Body of pancreas (tissue), 4 donors: ENCODE results near the gene ANKRD28. TPM values are rescaled to one million over a fixed set of nuclear protein-coding genes. Genes with fewer than 3 reads are reported as not detected.
A peak's percentile ranks its signal among the peaks of the same experiment; 100 is the strongest.

Experiments used
- ATAC-seq: fragments of 150-250 bp; one replicate; pipeline ENCODE4 v1.9.1; 2016
- DNase-seq, 4 donors: peaks; one replicate each; pipeline ENCODE4 v3.0.0-alpha.2; 2019
- H3K27ac ChIP-seq, 4 donors: fragments of 200-600 bp; sonication (generic); 1 replicate in 3 of 4; 2 replicates in 1 of 4; pipeline versions ENCODE4 v1.5.1 to v1.6.1; 2016 to 2019; ENCODE audit warnings: mild to moderate bottlenecking in 1 of 4, mixed read lengths in 1 of 4, moderate library complexity in 1 of 4
- H3K27me3 ChIP-seq, 2 donors: fragments of 200-600 bp; sonication (generic); one replicate each; pipeline ENCODE4 v1.6.0; 2016; ENCODE audit warnings: mild to moderate bottlenecking in 1 of 2
- H3K36me3 ChIP-seq, 2 donors: fragments of 200-600 bp; sonication (generic); replicated peaks in 1 of 2; 2 replicates each; pipeline ENCODE4 v1.5.1; 2016; ENCODE audit warnings: low read depth in 2 of 2; ENCODE audit not compliant: insufficient read depth in 1 of 2
- H3K4me1 ChIP-seq: fragments of 200-600 bp; sonication (generic); one replicate; pipeline ENCODE4 v1.6.0; 2016
- H3K4me3 ChIP-seq, 2 donors: fragments of 200-600 bp; sonication (generic); 1 replicate in 1 of 2; 2 replicates in 1 of 2; pipeline ENCODE4 v1.5.1; 2016 to 2019
- H3K9me3 ChIP-seq, 3 donors: fragments of 200-600 bp; sonication (generic); 1 replicate in 2 of 3; 2 replicates in 1 of 3; pipeline ENCODE4 v1.5.1; 2016
- CTCF ChIP-seq, 7 experiments: fragments of 450-650 bp in 4 of 7; fragments of 200-600 bp in 3 of 7; sonication (generic) in 3 of 7; IDR thresholded peaks; one replicate each; pipeline ENCODE4 v1.5.1; 2016 to 2019; ENCODE audit warnings: antibody characterized with exemption in 7 of 7
- POLR2A ChIP-seq, 3 donors: fragments of 450-650 bp; IDR thresholded peaks; one replicate each; pipeline ENCODE4 v1.6.1; 2016; ENCODE audit warnings: antibody characterized with exemption in 3 of 3, mild to moderate bottlenecking in 2 of 3
- WGBS, 2 donors: methylation state at CpG; one replicate each; pipeline ENCODE4 v1.1.5; 2017; 5-methylcytosine and 5-hydroxymethylcytosine counted together
- intact Hi-C: fragments of 100-400 bp; cut with DNase I; formaldehyde crosslinking; loops from one replicate; pipeline ENCODE4 v1.15.1; 2023
- total RNA-seq, 2 donors: library from RNA; depleted of rRNA; stranded (reverse); fragments of >200 nt; gene quantifications; one replicate each; pipeline ENCODE4 v1.1.0, GENCODE V29; 2016

ANKRD28 gene
- total RNA-seq, 2 donors from 2014 or later: 26.7 to 37.1 TPM

- WGBS, 2 donors: 61 to 66% methylated on average over 5 of the region's 5 CpGs
- H3K27me3 ChIP-seq: no peaks in the 10 kb centered on the region
- no peak overlapping the region for H3K27ac ChIP-seq
- intact Hi-C loops: no loop called here
- H3K9me3 ChIP-seq: no peaks in the 10 kb centered on the region
- H3K36me3 ChIP-seq: no peaks in the 10 kb centered on the region
- H3K4me1 ChIP-seq: peaks cover 32% of the 10 kb centered on the region
- DNase-seq (no peak), ATAC-seq (no peak)
- TF ChIP-seq CTCF (IDR thresholded peaks at IDR 0.05): no peak
- TF ChIP-seq POLR2A (IDR thresholded peaks at IDR 0.05): no peak
- H3K4me3 ChIP-seq: no peak overlapping the region
These were observed 164.6 kb downstream of the ANKRD28 start for GRCh38 chr3:15633159-15633558.

- intact Hi-C loops: no loop called here
- DNase-seq (no peak), ATAC-seq (no peak)
- WGBS, 2 donors: 93 to 97% methylated on average over 4 of the region's 4 CpGs
- H3K9me3 ChIP-seq: no peaks in the 10 kb centered on the region
- H3K27ac ChIP-seq: no peak overlapping the region
- H3K27me3 ChIP-seq: no peaks in the 10 kb centered on the region
- no peaks in the 10 kb centered on the region for H3K36me3 ChIP-seq
- TF ChIP-seq POLR2A (IDR thresholded peaks at IDR 0.05) (no peak), CTCF (IDR thresholded peaks at IDR 0.05) (no peak)
- peaks cover 32% of the 10 kb centered on the region for H3K4me1 ChIP-seq
- H3K4me3 ChIP-seq: no peak overlapping the region
These were observed 165.6 kb downstream of the ANKRD28 start for GRCh38 chr3:15632212-15632580.

- Histone ChIP-seq H3K4me1 (peaks cover 32% of the 10 kb centered on the region), H3K9me3 (no peaks in the 10 kb centered on the region), H3K27me3 (no peaks in the 10 kb centered on the region), H3K4me3 (no peak overlapping the region), H3K27ac (no peak overlapping the region), H3K36me3 (no peaks in the 10 kb centered on the region)
- DNase-seq (no peak), ATAC-seq (no peak)
- TF ChIP-seq POLR2A (IDR thresholded peaks at IDR 0.05): no peak
- no peak for TF ChIP-seq CTCF (IDR thresholded peaks at IDR 0.05)
- intact Hi-C loops: no loop called here
- 91 to 93% methylated on average over 12 of the region's 12 CpGs for WGBS, 2 donors
These were observed 166.2 kb downstream of the ANKRD28 start for GRCh38 chr3:15631426-15632211.

- peak overlapping the region in 1 of 4 donors; percentile 15 for H3K27ac ChIP-seq
- TF ChIP-seq POLR2A (IDR thresholded peaks at IDR 0.05) (no peak), CTCF (IDR thresholded peaks at IDR 0.05) (no peak)
- H3K4me1 ChIP-seq: peaks cover 32% of the 10 kb centered on the region
- no peaks in the 10 kb centered on the region for H3K36me3 ChIP-seq
- no peaks in the 10 kb centered on the region for H3K27me3 ChIP-seq
- no peak overlapping the region for H3K4me3 ChIP-seq
- H3K9me3 ChIP-seq: no peaks in the 10 kb centered on the region
- intact Hi-C loops: no loop called here
- WGBS, 2 donors: 28 to 34% methylated on average over 8 of the region's 8 CpGs
- DNase-seq (no peak), ATAC-seq (no peak)
These were observed 167.0 kb downstream of the ANKRD28 start for GRCh38 chr3:15630646-15631350.
